Activated B cell treated with CpG ODN at 0.5 μM for 24 hours (primary cell): ENCODE data around the gene CHRM5. TPM values are rescaled to one million over a fixed set of nuclear protein-coding genes. Genes with fewer than 3 reads are reported as not detected.

Experiments used
- ATAC-seq: fragments of 200-7000 bp; cut with Tn5 transposase; one replicate; pipeline ENCODE4 v1.10.0; 2021; ENCODE audit warnings: low read depth, mild to moderate bottlenecking, moderate library complexity
- CTCF ChIA-PET: fragments of 350-600 bp; sonication (Branson Sonifier 250); formaldehyde crosslinking; loops from one replicate; lab custom pipeline; 2021; ENCODE audit warnings: antibody characterized with exemption; lab: Charles Lee
- POLR2A ChIA-PET: fragments of 350-600 bp; sonication (Branson Sonifier 250); formaldehyde crosslinking; loops from one replicate; lab custom pipeline; 2021; ENCODE audit warnings: antibody characterized with exemption; lab: Charles Lee
- DNase-seq: peaks from one replicate; pipeline ENCODE4 v3.0.0; 2022
- H3K27ac Mint-ChIP-seq: one replicate; pipeline ENCODE4 v1.8.0; 2020; ENCODE audit warnings: mixed read lengths
- H3K27me3 Mint-ChIP-seq: one replicate; pipeline ENCODE4 v1.8.0; 2021; ENCODE audit warnings: mixed read lengths
- H3K36me3 Mint-ChIP-seq: one replicate; pipeline ENCODE4 v1.8.0; 2021; ENCODE audit warnings: low read depth, mixed read lengths
- H3K4me1 Mint-ChIP-seq: one replicate; pipeline ENCODE4 v1.8.0; 2021; ENCODE audit warnings: mixed read lengths
- H3K4me3 Mint-ChIP-seq: one replicate; pipeline ENCODE4 v1.8.0; 2020; ENCODE audit warnings: mild to moderate bottlenecking, mixed read lengths
- H3K9me3 Mint-ChIP-seq: one replicate; pipeline ENCODE4 v1.8.0; 2020; ENCODE audit warnings: mixed read lengths
- intact Hi-C: fragments of 100-400 bp; cut with micrococcal nuclease; formaldehyde crosslinking; loops from one replicate; pipeline ENCODE4 v1.15.1; 2024
- total RNA-seq: library from RNA; stranded (reverse); gene quantifications from 2 replicates; pipeline ENCODE4 v1.2.3, GENCODE V29; 2022
- TF ChIP-seq, protein P1 (sequence below): fragments of 200-600 bp; IDR thresholded peaks from one replicate; pipeline ENCODE4 v1.8.0; 2022; ENCODE audit warnings: antibody characterized with exemption, mild to moderate bottlenecking

Gene CHRM5
- total RNA-seq, 1 donor from 2014 or later: not detected

DNA sequence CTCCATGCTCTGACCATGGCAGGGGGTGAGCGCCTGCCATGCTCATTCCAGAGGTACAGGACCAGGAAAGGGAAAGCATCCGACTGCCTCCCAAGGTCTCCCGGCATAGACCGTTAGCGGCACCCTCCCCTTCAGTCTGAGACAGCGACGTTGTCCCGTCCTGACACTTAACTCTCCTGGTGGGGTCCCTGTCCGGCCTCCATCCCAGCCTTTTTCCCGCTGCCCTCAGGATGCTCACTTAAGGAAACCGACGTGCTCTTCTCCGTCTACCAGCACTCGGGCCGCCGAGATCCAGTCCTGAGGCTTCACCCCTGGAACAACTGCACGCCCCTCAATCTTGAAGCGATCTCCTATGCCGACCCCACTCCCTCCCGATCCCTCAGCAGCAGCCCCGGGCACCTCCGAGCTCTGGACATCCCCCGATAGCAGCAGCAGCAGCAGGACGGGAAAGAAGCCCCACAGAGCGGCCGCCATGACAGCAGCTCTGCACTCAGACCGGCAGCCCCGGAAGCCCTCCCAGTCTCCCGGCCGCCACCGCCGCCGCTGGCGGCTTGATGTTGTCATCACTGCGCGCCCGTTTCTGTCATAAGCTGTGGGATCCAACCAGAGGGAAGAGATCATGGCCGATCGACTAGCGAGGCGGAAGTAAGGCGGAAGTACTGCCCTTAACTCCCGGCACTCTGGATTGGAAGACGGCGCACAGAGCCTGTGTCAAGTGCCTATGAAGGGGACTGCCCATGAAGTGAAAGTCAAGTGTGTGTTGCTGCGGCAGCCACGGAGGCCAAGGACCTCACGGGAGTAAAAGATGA, 133.3 kb downstream of the CHRM5 start, which contains the start of the genes EMC7 and PGBD4:
Gene EMC7, minus strand, starts transcription at position 497 of the 809 bp plus-strand sequence. Its CDS starts 23 bp downstream, at position 474.
Gene PGBD4, plus strand, starts transcription at position 718 of the 809 bp plus-strand sequence. CDS start 449 bp downstream, outside the sequence.
- Mint-ChIP-seq H3K9me3 (peaks cover 4% of the 10 kb centered on the region), H3K27ac (peak within 1 kb of the TSS; percentile 98), H3K4me1 (peaks cover 43% of the 10 kb centered on the region), H3K27me3 (no peaks in the 10 kb centered on the region), H3K36me3 (peaks cover 29% of the 10 kb centered on the region), H3K4me3 (peak within 1 kb of the TSS; percentile 99)
- ChIA-PET CTCF (interaction anchor here (1.0 to 1.4 kb wide), 2 partner anchors 108 to 266 kb away, joined by 5 to 7 read pairs; partner anchors contain the start of genes KATNBL1 and LPCAT4), POLR2A (interaction anchor here (0.6 to 2.1 kb wide), 18 partner anchors 9 to 1444 kb away, joined by 3 to 32 read pairs (median 5); partner anchors contain the start of genes AVEN, DPH6, EMC4 and GOLGA8B)
- TF ChIP-seq, protein P1, sequence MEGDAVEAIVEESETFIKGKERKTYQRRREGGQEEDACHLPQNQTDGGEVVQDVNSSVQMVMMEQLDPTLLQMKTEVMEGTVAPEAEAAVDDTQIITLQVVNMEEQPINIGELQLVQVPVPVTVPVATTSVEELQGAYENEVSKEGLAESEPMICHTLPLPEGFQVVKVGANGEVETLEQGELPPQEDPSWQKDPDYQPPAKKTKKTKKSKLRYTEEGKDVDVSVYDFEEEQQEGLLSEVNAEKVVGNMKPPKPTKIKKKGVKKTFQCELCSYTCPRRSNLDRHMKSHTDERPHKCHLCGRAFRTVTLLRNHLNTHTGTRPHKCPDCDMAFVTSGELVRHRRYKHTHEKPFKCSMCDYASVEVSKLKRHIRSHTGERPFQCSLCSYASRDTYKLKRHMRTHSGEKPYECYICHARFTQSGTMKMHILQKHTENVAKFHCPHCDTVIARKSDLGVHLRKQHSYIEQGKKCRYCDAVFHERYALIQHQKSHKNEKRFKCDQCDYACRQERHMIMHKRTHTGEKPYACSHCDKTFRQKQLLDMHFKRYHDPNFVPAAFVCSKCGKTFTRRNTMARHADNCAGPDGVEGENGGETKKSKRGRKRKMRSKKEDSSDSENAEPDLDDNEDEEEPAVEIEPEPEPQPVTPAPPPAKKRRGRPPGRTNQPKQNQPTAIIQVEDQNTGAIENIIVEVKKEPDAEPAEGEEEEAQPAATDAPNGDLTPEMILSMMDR: no peak
- intact Hi-C loops: loop anchor here (1.0 to 10.0 kb wide), 11 partner anchors 39 to 1443 kb away; partner anchors contain the start of genes AQR, AVEN, DPH6 and EMC4
- ATAC-seq (peak; percentile 98), DNase-seq (peak; percentile 98)

DNA sequence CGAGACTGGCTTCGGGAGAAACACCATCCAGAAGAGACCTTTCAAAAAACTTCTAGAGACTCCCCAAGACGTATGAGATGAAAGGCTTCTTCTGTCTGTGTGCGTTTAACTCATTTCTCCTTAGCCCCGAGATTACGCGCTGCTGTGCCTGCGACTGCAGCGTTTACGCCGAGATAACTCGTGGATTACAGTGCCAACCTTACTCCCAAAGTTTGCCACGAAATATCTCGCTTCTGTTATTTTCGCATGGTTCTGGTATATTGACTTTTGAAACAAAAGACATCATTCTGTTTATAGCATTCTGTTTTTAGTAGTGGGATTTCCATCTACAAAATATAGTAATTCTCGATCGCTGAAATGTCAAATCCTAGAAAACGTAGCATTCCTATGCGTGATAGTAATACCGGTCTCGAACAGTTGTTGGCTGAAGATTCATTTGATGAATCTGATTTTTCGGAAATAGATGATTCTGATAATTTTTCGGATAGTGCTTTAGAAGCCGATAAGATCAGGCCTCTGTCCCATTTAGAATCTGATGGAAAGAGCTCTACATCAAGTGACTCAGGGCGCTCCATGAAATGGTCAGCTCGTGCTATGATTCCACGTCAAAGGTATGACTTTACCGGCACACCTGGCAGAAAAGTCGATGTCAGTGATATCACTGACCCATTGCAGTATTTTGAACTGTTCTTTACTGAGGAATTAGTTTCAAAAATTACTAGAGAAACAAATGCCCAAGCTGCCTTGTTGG, 134.1 kb downstream of the CHRM5 start:
- CTCF ChIA-PET: interaction anchor here (0.9 to 1.6 kb wide), 5 partner anchors 107 to 265 kb away, joined by 3 to 7 read pairs (median 4); partner anchors contain the start of genes KATNBL1 and LPCAT4
- H3K9me3 Mint-ChIP-seq: peaks cover 4% of the 10 kb centered on the region
- peaks cover 28% of the 10 kb centered on the region for H3K36me3 Mint-ChIP-seq
- intact Hi-C loops: loop anchor here (1.0 to 10.0 kb wide), 7 partner anchors 55 to 1442 kb away; partner anchors contain the start of genes AQR, DPH6, GOLGA8B and LPCAT4
- peaks cover 42% of the 10 kb centered on the region for H3K4me1 Mint-ChIP-seq
- H3K27ac Mint-ChIP-seq: peak overlapping the region; percentile 98
- no peaks in the 10 kb centered on the region for H3K27me3 Mint-ChIP-seq
- H3K4me3 Mint-ChIP-seq: peak overlapping the region; percentile 99
- POLR2A ChIA-PET: interaction anchor here (0.6 to 2.1 kb wide), 22 partner anchors 8 to 1443 kb away, joined by 3 to 32 read pairs (median 5); partner anchors contain the start of genes AVEN, DPH6, EMC4 and GOLGA8B
- ATAC-seq (peak; percentile 18), DNase-seq (no peak)
- TF ChIP-seq, protein P1: no peak

DNA sequence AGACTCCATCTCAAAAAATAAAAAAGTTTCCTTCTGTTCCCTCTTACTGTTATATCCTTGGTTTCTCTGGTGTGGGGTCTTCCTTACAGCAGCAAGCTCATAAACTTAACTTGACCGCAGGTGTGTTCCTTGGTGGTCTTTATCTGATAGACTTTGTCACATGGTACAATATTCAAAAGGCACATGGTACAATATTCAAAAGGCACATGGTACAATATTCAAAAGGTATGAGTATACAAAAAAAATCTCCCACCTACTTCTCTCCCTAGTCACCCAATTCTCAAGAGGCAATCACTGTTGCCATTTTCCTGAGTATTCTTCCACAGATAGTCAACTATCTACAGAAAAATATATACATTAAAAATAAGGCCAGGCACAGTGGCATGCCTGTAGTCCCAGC, 138.1 kb downstream of the CHRM5 start:
- no peak overlapping the region for H3K27ac Mint-ChIP-seq
- CTCF ChIA-PET: interaction anchor here (1.0 to 1.7 kb wide), 2 partner anchors 135 to 261 kb away, joined by 3 to 4 read pairs; partner anchors contain the start of gene LPCAT4
- H3K27me3 Mint-ChIP-seq: no peaks in the 10 kb centered on the region
- peaks cover 19% of the 10 kb centered on the region for H3K4me1 Mint-ChIP-seq
- peaks cover 19% of the 10 kb centered on the region for H3K36me3 Mint-ChIP-seq
- POLR2A ChIA-PET: no interaction called here
- ATAC-seq (no peak), DNase-seq (no peak)
- TF ChIP-seq, protein P1: no peak
- intact Hi-C loops: loop anchor here (10.0 kb wide), 1 partner anchor 1438 kb away; the partner anchor contains the start of gene DPH6
- peaks cover 4% of the 10 kb centered on the region for H3K9me3 Mint-ChIP-seq
- H3K4me3 Mint-ChIP-seq: no peak overlapping the region

DNA sequence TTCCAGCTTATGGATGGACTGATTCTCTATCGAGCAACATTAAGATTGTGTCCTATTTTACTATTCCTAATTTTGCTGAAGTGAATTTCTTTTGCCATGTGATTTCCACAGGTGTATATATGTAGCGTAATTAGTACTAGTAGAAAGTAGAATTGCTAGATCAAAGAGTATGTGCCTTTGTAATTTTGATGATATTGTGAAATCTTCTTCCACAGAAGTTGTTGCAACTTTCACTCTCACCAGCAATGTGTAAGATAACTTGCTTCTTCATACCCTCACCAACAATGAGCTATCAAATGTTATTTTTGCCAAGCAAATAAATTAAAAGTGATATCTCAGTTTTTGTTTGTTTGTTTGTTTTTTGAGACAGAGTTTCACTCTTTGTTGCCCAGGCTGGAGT, 139.0 kb downstream of the CHRM5 start:
- DNase-seq: no peak
- intact Hi-C loops: loop anchor here (10.0 kb wide), 1 partner anchor 1437 kb away; the partner anchor contains the start of gene DPH6
- peaks cover 11% of the 10 kb centered on the region for H3K36me3 Mint-ChIP-seq
- TF ChIP-seq, protein P1: no peak
- ChIA-PET POLR2A (no interaction called here), CTCF (interaction anchor here (1.0 to 5.7 kb wide), 3 partner anchors 103 to 260 kb away, joined by 3 to 52 read pairs (median 4); partner anchors contain the start of genes KATNBL1 and LPCAT4)
- no peak overlapping the region for H3K4me3 Mint-ChIP-seq
- ATAC-seq: no peak
- no peak overlapping the region for H3K27ac Mint-ChIP-seq
- H3K27me3 Mint-ChIP-seq: no peaks in the 10 kb centered on the region
- H3K4me1 Mint-ChIP-seq: peaks cover 11% of the 10 kb centered on the region
- H3K9me3 Mint-ChIP-seq: peaks cover 4% of the 10 kb centered on the region
